ENCODE measurements around the gene GABBR2.
"Not testable (repeated sequence)": the region's sequence is repeated elsewhere in the genome, so short reads cannot be mapped to it uniquely, and the experiment has no call there.

- TF ChIP-seq CTCF (IDR thresholded peaks at IDR 0.05); EP300 (IDR thresholded peaks at IDR 0.05); POLR2A (IDR thresholded peaks at IDR 0.05; ENCODE audit: low read depth): not testable (repeated sequence)
Observed at GRCh38 chr9:98267556-98267955, 441.2 kb downstream of the GABBR2 start.
